Stimulated activated CD4-positive, alpha-beta T cell treated with anti-CD3 and anti-CD28 coated beads, Interleukin-12 subunit alpha, Interleukin-12 subunit beta, amount 100 ng/mL, for 24 hours (primary cell): ENCODE measurements around the gene CUL4B.
"Not testable (repeated sequence)": the region's sequence is repeated elsewhere in the genome, so short reads cannot be mapped to it uniquely, and the experiment has no call there.

Experiments used
- DNase-seq, 2 experiments: peaks; one replicate each; pipeline ENCODE4 v3.0.0-alpha.2; 2020; ENCODE audit warnings: low read depth in 2 of 2

Gene CUL4B

GRCh38 chrX:120522820-120523219, 37.9 kb downstream of the CUL4B start:
- DNase-seq = no peak

- no peak for DNase-seq
Measured at GRCh38 chrX:120517936-120518335, 42.8 kb downstream of the CUL4B start.

GRCh38 chrX:120514236-120514635, 46.5 kb downstream of the CUL4B start:
- DNase-seq = no peak

- no peak for DNase-seq
Measured at GRCh38 chrX:120512627-120513026, 48.1 kb downstream of the CUL4B start.

GRCh38 chrX:120512222-120512621, 48.5 kb downstream of the CUL4B start:
- DNase-seq = no peak

- no peak for DNase-seq
Measured at GRCh38 chrX:120504569-120504968, 56.2 kb downstream of the CUL4B start.

- no peak for DNase-seq
Measured at GRCh38 chrX:120499301-120500072, 61.3 kb downstream of the CUL4B start.

- not testable (repeated sequence) for DNase-seq
Measured at GRCh38 chrX:120490119-120490518, 70.6 kb downstream of the CUL4B start.

GRCh38 chrX:120486786-120487185, 74.0 kb downstream of the CUL4B start:
- no peak for DNase-seq

GRCh38 chrX:120485638-120486520, 74.9 kb downstream of the CUL4B start:
- peak; percentile 21 to 47 for DNase-seq

GRCh38 chrX:120485315-120485637, 75.5 kb downstream of the CUL4B start:
- DNase-seq = no peak

GRCh38 chrX:120477453-120477852, 83.3 kb downstream of the CUL4B start:
- DNase-seq = no peak

GRCh38 chrX:120476714-120477113, 84.0 kb downstream of the CUL4B start:
- DNase-seq = no peak

GRCh38 chrX:120475447-120475846, 85.3 kb downstream of the CUL4B start:
- not testable (repeated sequence) for DNase-seq
